NCI-H1417 (cell line): ENCODE results near the gene GGNBP2.

ENCODE experiments used
- DNase-seq, 3 experiments: peaks; one replicate each; lab custom pipeline; 2025; lab: John Stamatoyannopoulos, UW

GGNBP2 gene

DNA sequence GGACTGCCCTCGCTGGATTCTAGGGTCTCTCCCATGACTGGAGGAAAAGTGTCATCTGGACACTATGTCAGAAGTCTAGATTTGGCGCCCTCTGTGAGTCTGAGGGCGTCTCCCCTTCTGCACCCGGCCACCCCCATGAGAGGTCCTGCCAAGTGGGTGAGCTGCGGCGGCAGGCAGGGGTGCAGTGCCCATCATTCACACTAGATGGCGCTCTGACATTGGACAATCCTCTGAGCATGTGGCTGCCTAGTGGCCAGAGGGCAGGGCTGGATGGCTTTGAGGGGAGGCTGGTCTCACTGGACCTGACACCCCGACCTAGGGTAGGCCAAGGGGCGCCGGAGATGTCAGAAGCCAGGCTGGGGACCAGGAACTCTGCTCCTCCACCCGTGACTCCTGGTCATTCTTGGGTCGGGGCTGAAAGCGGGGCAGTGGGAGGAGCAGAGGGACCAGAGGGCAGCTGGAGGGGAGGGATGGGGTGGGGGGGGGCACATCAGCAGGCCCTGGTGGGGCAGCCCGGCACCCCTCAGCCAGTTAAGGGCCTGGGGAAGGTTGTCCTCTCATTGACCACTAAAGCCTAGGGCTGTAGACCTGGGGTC, 84.6 kb downstream of the GGNBP2 start:
- DNase-seq: peak; percentile 66 to 84 (median 68)

- DNase-seq: peak in 2 of 3 experiments; percentile 19 to 39
Measured at GRCh38 chr17:36629970-36630502, 85.3 kb downstream of the GGNBP2 start.

DNA sequence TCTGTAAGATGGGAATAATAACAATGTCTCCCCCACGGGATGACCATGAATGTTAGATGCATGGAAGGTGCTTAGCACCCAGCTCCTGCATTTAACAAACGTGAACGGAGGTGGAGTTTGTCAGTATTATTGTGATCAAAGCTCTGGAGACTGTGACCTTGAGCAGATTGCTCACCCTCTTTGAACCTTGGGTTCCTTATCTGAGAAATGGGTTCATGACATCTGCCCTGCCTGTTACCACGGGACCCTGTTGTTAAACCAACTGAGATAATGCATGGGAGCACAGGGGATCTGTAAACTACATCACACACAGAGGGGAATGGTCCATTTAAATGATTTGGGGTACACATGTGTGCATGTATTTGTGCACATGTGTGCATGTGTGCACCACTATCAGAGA, 86.3 kb downstream of the GGNBP2 start:
- no peak for DNase-seq

DNA sequence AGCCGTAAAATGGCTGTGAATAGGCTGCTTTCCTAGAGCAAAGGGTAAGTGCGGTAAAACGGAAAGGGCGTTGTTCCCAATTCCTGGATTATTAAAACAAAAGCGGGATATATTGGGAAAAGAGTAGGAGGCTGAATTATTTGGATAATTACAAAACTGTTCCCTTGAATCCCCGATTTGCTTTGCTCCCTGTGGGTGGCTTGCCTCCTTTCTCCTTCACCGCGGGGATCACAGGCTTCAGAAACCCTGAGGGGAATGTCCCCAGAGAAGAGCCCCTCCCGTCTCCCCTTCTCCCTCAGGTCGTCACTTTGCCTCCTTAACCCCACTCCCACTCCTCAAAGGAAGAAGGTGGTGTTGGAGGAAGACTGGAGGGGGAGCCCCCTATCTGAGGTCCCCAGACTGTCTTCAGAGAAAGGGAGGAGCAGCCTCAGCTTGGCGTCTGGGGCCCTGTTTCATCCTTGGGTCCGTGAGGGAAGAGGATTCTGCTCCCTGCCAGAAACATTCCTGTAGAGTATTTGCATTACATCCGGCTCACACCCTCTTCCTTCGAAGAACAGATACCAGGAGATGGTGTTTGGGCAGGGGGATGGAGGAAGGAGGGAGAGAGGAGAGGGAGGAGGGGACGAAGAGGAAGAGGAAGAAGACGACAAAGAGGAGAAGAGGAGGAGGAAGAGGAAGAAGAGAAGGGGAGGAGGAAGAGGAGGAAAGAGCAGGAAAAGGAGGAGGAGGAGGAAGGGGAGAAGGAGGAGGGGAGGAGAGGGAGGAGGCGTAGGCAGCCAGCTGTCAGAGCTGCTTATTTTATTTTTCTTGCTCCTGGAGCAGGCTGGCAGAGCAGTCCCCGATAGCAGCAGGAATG, 88.4 kb downstream of the GGNBP2 start:
- no peak for DNase-seq
